OCI-LY1 (cell line): ENCODE data around the gene GTF3C1.

Experiments used
- H2AFZ ChIP-seq: fragments of 200-600 bp; sonication (generic), shearing (Covaris generic); 2 replicates; pipeline ENCODE4 v1.6.0; 2014; ENCODE audit warnings: antibody characterized with exemption, mild to moderate bottlenecking, low read length
- H3F3A ChIP-seq: fragments of 200-600 bp; sonication (generic), shearing (Covaris generic); 2 replicates; pipeline ENCODE4 v1.6.0; 2014; ENCODE audit warnings: mild to moderate bottlenecking, antibody characterized with exemption, low read length, moderate library complexity; ENCODE audit not compliant: insufficient read depth
- H3K27ac ChIP-seq: fragments of 200-600 bp; sonication (generic); 2 replicates; pipeline ENCODE4 v1.5.1; 2014; ENCODE audit warnings: low read length, mixed run types, mild to moderate bottlenecking, low read depth; ENCODE audit not compliant: poor library complexity, severe bottlenecking
- H3K27me3 ChIP-seq: fragments of 200-600 bp; sonication (generic); 2 replicates; pipeline ENCODE4 v1.6.0; 2014; ENCODE audit warnings: antibody characterized with exemption, mild to moderate bottlenecking, low read length, moderate library complexity; ENCODE audit not compliant: insufficient read depth
- H3K36me3 ChIP-seq: fragments of 200-600 bp; sonication (generic); 2 replicates; pipeline ENCODE4 v1.6.1; 2014; ENCODE audit warnings: mild to moderate bottlenecking, antibody characterized with exemption, low read length, moderate library complexity, mixed read lengths; ENCODE audit not compliant: insufficient read depth
- H3K4me1 ChIP-seq: fragments of 200-600 bp; sonication (generic); 2 replicates; pipeline ENCODE4 v1.5.1; 2014; ENCODE audit warnings: mild to moderate bottlenecking, low read length, moderate library complexity; ENCODE audit not compliant: insufficient read depth, severe bottlenecking
- H3K4me2 ChIP-seq: fragments of 200-600 bp; sonication (generic), shearing (Covaris generic); 2 replicates; pipeline ENCODE4 v1.6.1; 2014; ENCODE audit warnings: low read length
- H3K4me3 ChIP-seq: fragments of 200-600 bp; sonication (generic); 2 replicates; pipeline ENCODE4 v1.5.1; 2014; ENCODE audit warnings: low read length, low read depth, mild to moderate bottlenecking, mixed read lengths; ENCODE audit not compliant: poor library complexity, severe bottlenecking
- H3K79me2 ChIP-seq: fragments of 200-600 bp; shearing (Covaris generic); 2 replicates; pipeline ENCODE4 v1.6.1; 2016; ENCODE audit warnings: mixed run types, low read length, mixed read lengths; ENCODE audit not compliant: insufficient read depth
- H3K9ac ChIP-seq: fragments of 200-600 bp; sonication (generic), shearing (Covaris generic); 2 replicates; pipeline ENCODE4 v1.6.1; 2014; ENCODE audit warnings: mild to moderate bottlenecking, low read length, mixed read lengths
- H3K9me2 ChIP-seq: fragments of 200-600 bp; sonication (generic), shearing (Covaris generic); 2 replicates; pipeline ENCODE4 v1.6.1; 2014; ENCODE audit warnings: low read depth, mild to moderate bottlenecking, low read length, mixed read lengths
- H3K9me3 ChIP-seq: fragments of 200-600 bp; shearing (Covaris generic); 2 replicates; pipeline ENCODE4 v1.6.1; 2014; ENCODE audit warnings: low read length, mixed read lengths
- H4K20me1 ChIP-seq: fragments of 200-600 bp; sonication (generic), shearing (Covaris generic); 2 replicates; pipeline ENCODE4 v1.6.0; 2016; ENCODE audit warnings: mild to moderate bottlenecking, low read length; ENCODE audit not compliant: insufficient read depth
- CTCF ChIP-seq: fragments of 200-600 bp; sonication (generic), shearing (Covaris generic); IDR thresholded peaks from 2 replicates; pipeline ENCODE4 v1.5.1; 2017; ENCODE audit warnings: mild to moderate bottlenecking, antibody characterized with exemption, low read length, moderate library complexity, mixed read lengths
- EZH2 ChIP-seq: fragments of 200-600 bp; sonication (generic), shearing (Covaris generic); IDR thresholded peaks from 2 replicates; pipeline ENCODE4 v1.8.0; 2017; ENCODE audit warnings: borderline replicate concordance, mixed run types, mild to moderate bottlenecking, antibody characterized with exemption, low read length, moderate library complexity, mixed read lengths

The GTF3C1 gene

GRCh38 chr16:27566417-27566816 is 16.7 kb upstream of the GTF3C1 start:
- no peak overlapping the region for H3K27ac ChIP-seq
- H3K4me3 ChIP-seq = no peak overlapping the region
- H3K27me3 ChIP-seq = no peaks in the 10 kb centered on the region
- no peaks in the 10 kb centered on the region for H3K36me3 ChIP-seq
- H2AFZ ChIP-seq = no peak overlapping the region
- no peak for TF ChIP-seq CTCF
- TF ChIP-seq EZH2 = no peak
- H3K4me1 ChIP-seq = peaks cover 6% of the 10 kb centered on the region
- H3K4me2 ChIP-seq = no peak overlapping the region
- no peaks in the 10 kb centered on the region for H3F3A ChIP-seq
- H3K9me2 ChIP-seq = no peaks in the 10 kb centered on the region
- H4K20me1 ChIP-seq = no peaks in the 10 kb centered on the region
- no peaks in the 10 kb centered on the region for H3K9me3 ChIP-seq
- H3K9ac ChIP-seq = no peak overlapping the region
- no peaks in the 10 kb centered on the region for H3K79me2 ChIP-seq

DNA sequence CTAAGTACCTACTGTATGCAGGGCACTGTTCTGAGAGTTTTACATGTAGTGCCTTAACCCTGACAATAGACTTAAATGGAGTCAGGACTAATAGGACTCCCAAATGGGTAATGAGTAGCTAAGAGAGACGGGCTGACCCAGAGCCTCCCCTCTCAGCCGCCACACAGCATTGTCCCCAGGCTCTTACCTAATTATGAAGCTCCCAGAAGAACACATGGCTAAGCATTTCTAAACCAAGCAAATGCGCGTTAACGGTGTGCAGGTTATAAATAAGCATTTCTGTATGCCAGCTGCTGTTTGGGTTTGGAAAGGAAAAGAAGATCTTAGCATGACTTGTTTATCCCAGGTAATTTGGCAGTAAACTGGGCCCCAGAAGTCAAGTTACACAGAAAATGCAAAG is 14.5 kb upstream of the GTF3C1 start:
- TF ChIP-seq EZH2 = no peak
- no peak for TF ChIP-seq CTCF
- Histone ChIP-seq H4K20me1 (no peaks in the 10 kb centered on the region), H2AFZ (no peak overlapping the region), H3F3A (no peaks in the 10 kb centered on the region), H3K4me3 (no peak overlapping the region), H3K9me2 (no peaks in the 10 kb centered on the region), H3K36me3 (no peaks in the 10 kb centered on the region), H3K27ac (no peak overlapping the region), H3K9me3 (no peaks in the 10 kb centered on the region), H3K27me3 (no peaks in the 10 kb centered on the region), H3K9ac (no peak overlapping the region), H3K79me2 (no peaks in the 10 kb centered on the region), H3K4me2 (no peak overlapping the region), H3K4me1 (peaks cover 6% of the 10 kb centered on the region)

- Histone ChIP-seq H3K9ac (no peak overlapping the region), H3K27me3 (no peaks in the 10 kb centered on the region), H3K36me3 (no peaks in the 10 kb centered on the region), H2AFZ (no peak overlapping the region), H3K4me2 (no peak overlapping the region), H3K27ac (no peak overlapping the region), H3F3A (no peaks in the 10 kb centered on the region), H3K79me2 (no peaks in the 10 kb centered on the region), H3K9me3 (no peaks in the 10 kb centered on the region), H3K9me2 (no peaks in the 10 kb centered on the region), H4K20me1 (no peaks in the 10 kb centered on the region), H3K4me1 (peaks cover 2% of the 10 kb centered on the region), H3K4me3 (no peak overlapping the region)
- TF ChIP-seq CTCF (no peak), EZH2 (no peak)
Observed at GRCh38 chr16:27561216-27561615, 11.5 kb upstream of the GTF3C1 start.
